A549 (cell line): ENCODE measurements around the gene EDARADD. TPM values are rescaled to one million over a fixed set of nuclear protein-coding genes. Genes with fewer than 3 reads are reported as not detected.
A peak's percentile ranks its signal among the peaks of the same experiment; 100 is the strongest.

Experiments used
- ATAC-seq, 2 experiments: fragments of 200-7000 bp in 1 of 2; fragments of >200 bp in 1 of 2; cut with Nextera tagmentation in 1 of 2; cut with Tn5 transposase in 1 of 2; 3 replicates each; pipeline versions ENCODE4 v1.8.0 to v1.9.1; 2018 to 2020; ENCODE audit warnings: mild to moderate bottlenecking in 1 of 2, moderate library complexity in 1 of 2
- CTCF ChIA-PET: fragments of 300-600 bp; sonication (Branson Sonifier 250); formaldehyde crosslinking; extraction: SDS; loops from one replicate; lab custom pipeline; 2021; ENCODE audit warnings: antibody characterized with exemption, inconsistent platforms; lab: Yijun Ruan, JAX
- POLR2A ChIA-PET: fragments of 350-600 bp; formaldehyde crosslinking; extraction: SDS; loops from one replicate; lab custom pipeline; 2021; ENCODE audit warnings: antibody characterized with exemption, inconsistent platforms; lab: Yijun Ruan, JAX
- DNase-seq, 2 experiments: peaks; one replicate each; pipeline versions ENCODE4 v3.0.0 to v3.0.0-alpha.2; 2011 to 2016; ENCODE audit warnings: low read depth in 1 of 2, low spot score in 1 of 2
- FAIRE-seq: peaks from 2 replicates; lab custom pipeline; 2011; peaks lifted over from hg19 to GRCh38; lab: Jason Lieb, UNC
- H3K27ac ChIP-seq, 2 experiments: fragments of >200 bp; sonication (Bioruptor Twin); formaldehyde crosslinking; 3 replicates each; pipeline ENCODE4 v1.5.1; 2016 to 2017
- H3K4me1 ChIP-seq: fragments of >200 bp; sonication (Bioruptor Twin); formaldehyde crosslinking; 3 replicates; pipeline ENCODE4 v1.6.1; 2016
- H3K4me2 ChIP-seq: fragments of >200 bp; sonication (Bioruptor Twin); formaldehyde crosslinking; 3 replicates; pipeline ENCODE4 v1.6.1; 2016
- H3K4me3 ChIP-seq: fragments of >200 bp; sonication (Bioruptor Twin); formaldehyde crosslinking; 3 replicates; pipeline ENCODE4 v1.5.1; 2016
- H3K9me3 ChIP-seq: fragments of >200 bp; sonication (Bioruptor Twin); formaldehyde crosslinking; 3 replicates; pipeline ENCODE4 v1.6.1; 2016
- CEBPB ChIP-seq, 2 experiments: fragments of >200 bp in 1 of 2; sonication (Bioruptor Twin) in 1 of 2; formaldehyde crosslinking in 1 of 2; IDR thresholded peaks; 2 replicates each; pipeline ENCODE4 v1.6.1; 2012 to 2016
- EHF ChIP-seq: fragments of 250-450 bp; sonication (Bioruptor Pico); IDR thresholded peaks from 2 replicates; pipeline ENCODE4 v1.5.0; 2020; ENCODE audit warnings: mild to moderate bottlenecking
- FOSB ChIP-seq: fragments of 250-450 bp; sonication (Bioruptor Pico); IDR thresholded peaks from 2 replicates; pipeline ENCODE4 v1.5.0; 2020; ENCODE audit warnings: mild to moderate bottlenecking, moderate library complexity
- FOSL2 ChIP-seq, 2 experiments: fragments of 450-650 bp in 1 of 2; fragments of >200 bp in 1 of 2; sonication (Bioruptor Twin) in 1 of 2; formaldehyde crosslinking; IDR thresholded peaks; 2 replicates each; pipeline versions ENCODE4 v1.5.0 to v1.6.1; 2016 to 2020; ENCODE audit warnings: mild to moderate bottlenecking in 1 of 2, moderate library complexity in 1 of 2
- FOXS1 ChIP-seq: fragments of 250-450 bp; sonication (Bioruptor Pico); IDR thresholded peaks from 2 replicates; pipeline ENCODE4 v1.5.0; 2020; ENCODE audit warnings: mild to moderate bottlenecking, moderate library complexity
- GATA3 ChIP-seq: IDR thresholded peaks from 2 replicates; pipeline ENCODE4 v1.6.1; 2012; ENCODE audit warnings: borderline replicate concordance
- HOXA7 ChIP-seq: fragments of 250-450 bp; sonication (Bioruptor Pico); IDR thresholded peaks from 2 replicates; pipeline ENCODE4 v1.5.0; 2020; ENCODE audit warnings: mild to moderate bottlenecking, moderate library complexity
- HOXB5 ChIP-seq: fragments of 250-450 bp; sonication (Bioruptor Pico); IDR thresholded peaks from 2 replicates; pipeline ENCODE4 v1.5.0; 2020; ENCODE audit warnings: mild to moderate bottlenecking, moderate library complexity
- JUNB ChIP-seq: fragments of >200 bp; sonication (Bioruptor Twin); formaldehyde crosslinking; IDR thresholded peaks from 2 replicates; pipeline ENCODE4 v1.6.1; 2016
- KDM1A ChIP-seq: fragments of 200-600 bp; sonication (generic); IDR thresholded peaks from 2 replicates; pipeline ENCODE4 v1.6.1; 2016; ENCODE audit warnings: low read depth, mild to moderate bottlenecking
- MAZ ChIP-seq: fragments of 150-350 bp; IDR thresholded peaks from 2 replicates; pipeline ENCODE4 v1.6.1; 2014; ENCODE audit warnings: antibody characterized with exemption, low read depth, low read length, borderline replicate concordance
- NR3C1 ChIP-seq: fragments of >200 bp; sonication (Bioruptor Twin); formaldehyde crosslinking; IDR thresholded peaks from 3 replicates; pipeline ENCODE4 v1.6.1; 2017
- PHF8 ChIP-seq: fragments of 200-600 bp; sonication (generic); IDR thresholded peaks from 2 replicates; pipeline ENCODE4 v1.6.1; 2016; ENCODE audit warnings: low read depth, mild to moderate bottlenecking, antibody characterized with exemption, moderate library complexity, borderline replicate concordance
- POLR2A ChIP-seq: IDR thresholded peaks from 2 replicates; pipeline ENCODE4 v1.6.1; 2012; ENCODE audit warnings: mild to moderate bottlenecking, low read length
- RARB ChIP-seq: fragments of 250-450 bp; sonication (Bioruptor Pico); IDR thresholded peaks from 2 replicates; pipeline ENCODE4 v1.8.0; 2021; ENCODE audit warnings: mild to moderate bottlenecking, moderate library complexity
- TP53 ChIP-seq: fragments of 250-450 bp; sonication (Bioruptor Pico); IDR thresholded peaks from 2 replicates; pipeline ENCODE4 v1.5.0; 2021; ENCODE audit warnings: mild to moderate bottlenecking, moderate library complexity
- ZNF302 ChIP-seq: fragments of 250-450 bp; sonication (Bioruptor Pico); IDR thresholded peaks from 2 replicates; pipeline ENCODE4 v1.9.0; 2021; ENCODE audit warnings: inconsistent platforms, mild to moderate bottlenecking, moderate library complexity
- WGBS: methylation state at CpG from one replicate; pipeline ENCODE4 v1.1.6; 2017; ENCODE audit errors: missing lambda C conversion rate; 5-methylcytosine and 5-hydroxymethylcytosine counted together
- polyA plus RNA-seq, 4 experiments: library from polyadenylated mRNA; depleted of rRNA in 3 of 4; stranded (reverse); fragments of >200 nt; fragmentation: RNase III in 1 of 4; extraction: RNeasy Plus Mini Kit Qiagen cat#74134 plus additional on column Dnase treatment in 1 of 4; gene quantifications; 2 replicates in 3 of 4; 3 replicates in 1 of 4; pipeline ENCODE4 v1.2.3, GENCODE V29; 2011 to 2017
- TF ChIP-seq, protein P1 (sequence below): fragments of 450-650 bp; IDR thresholded peaks from 2 replicates; pipeline ENCODE4 v1.6.1; 2014; ENCODE audit warnings: antibody characterized with exemption
- TF ChIP-seq, protein P2 (sequence below): IDR thresholded peaks from 2 replicates; pipeline ENCODE4 v1.6.1; 2012; ENCODE audit warnings: low read depth, borderline replicate concordance
- TF ChIP-seq, protein P3 (sequence below): IDR thresholded peaks from 2 replicates; pipeline ENCODE4 v1.6.1; 2012
- TF ChIP-seq, protein P4 (sequence below): fragments of 250-450 bp; sonication (Bioruptor Pico); IDR thresholded peaks from 2 replicates; pipeline ENCODE4 v1.5.0; 2021; ENCODE audit warnings: mild to moderate bottlenecking, moderate library complexity, borderline replicate concordance
- TF ChIP-seq, protein P5 (sequence below): fragments of 150-350 bp; IDR thresholded peaks from 2 replicates; pipeline ENCODE4 v1.6.1; 2014; ENCODE audit warnings: low read depth, mild to moderate bottlenecking, low read length
- TF ChIP-seq, protein P6 (sequence below): fragments of 200-600 bp; sonication (generic); IDR thresholded peaks from 2 replicates; pipeline ENCODE4 v1.6.1; 2016; ENCODE audit warnings: antibody characterized with exemption, mild to moderate bottlenecking, moderate library complexity

Gene EDARADD
- polyA plus RNA-seq, 2 of the 4 experiments (the other 2 are of a cell fraction), result 2.1 to 5.8 TPM

DNA sequence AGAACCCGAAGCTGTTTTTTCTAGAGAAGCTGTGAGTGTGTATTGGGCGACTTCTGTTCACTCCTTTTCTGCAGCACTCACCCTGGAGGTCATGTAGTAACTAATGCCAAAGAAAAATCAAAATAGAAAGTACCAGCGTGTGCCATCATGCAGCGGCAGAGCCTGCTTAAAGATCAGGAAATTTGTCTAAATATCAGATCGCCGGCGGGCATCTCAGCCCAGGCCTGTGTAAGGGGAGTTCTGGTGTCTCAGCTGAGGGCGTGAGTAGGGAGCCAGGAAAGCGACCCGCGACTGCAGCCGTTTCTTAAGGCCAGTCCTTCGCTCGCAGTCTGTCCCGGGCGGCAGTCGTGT, 768 bp downstream of the EDARADD start:
- WGBS, result 9% methylated on average over 8 of the region's 17 CpGs
- peak overlapping the region; percentile 69 for H3K4me3 ChIP-seq
- H3K4me1 ChIP-seq, result peaks cover 54% of the 10 kb centered on the region
- TF ChIP-seq, protein P1, sequence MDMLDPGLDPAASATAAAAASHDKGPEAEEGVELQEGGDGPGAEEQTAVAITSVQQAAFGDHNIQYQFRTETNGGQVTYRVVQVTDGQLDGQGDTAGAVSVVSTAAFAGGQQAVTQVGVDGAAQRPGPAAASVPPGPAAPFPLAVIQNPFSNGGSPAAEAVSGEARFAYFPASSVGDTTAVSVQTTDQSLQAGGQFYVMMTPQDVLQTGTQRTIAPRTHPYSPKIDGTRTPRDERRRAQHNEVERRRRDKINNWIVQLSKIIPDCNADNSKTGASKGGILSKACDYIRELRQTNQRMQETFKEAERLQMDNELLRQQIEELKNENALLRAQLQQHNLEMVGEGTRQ, result no peak
- TF ChIP-seq KDM1A (no peak), PHF8 (no peak), FOSB (CRISPR knock-in tag) (no peak), CEBPB (IDR thresholded peaks at IDR 0.05) (no peak), GATA3 (no peak), EHF (no peak), FOSL2 (IDR thresholded peaks at IDR 0.05) (no peak), FOSL2 (CRISPR knock-in tag; IDR thresholded peaks at IDR 0.05) (no peak), JUNB (no peak), ZNF302 (CRISPR knock-in tag) (no peak), HOXB5 (no peak), TP53 (CRISPR knock-in tag) (no peak), MAZ (no peak), FOXS1 (no peak)
- TF ChIP-seq, protein P2, sequence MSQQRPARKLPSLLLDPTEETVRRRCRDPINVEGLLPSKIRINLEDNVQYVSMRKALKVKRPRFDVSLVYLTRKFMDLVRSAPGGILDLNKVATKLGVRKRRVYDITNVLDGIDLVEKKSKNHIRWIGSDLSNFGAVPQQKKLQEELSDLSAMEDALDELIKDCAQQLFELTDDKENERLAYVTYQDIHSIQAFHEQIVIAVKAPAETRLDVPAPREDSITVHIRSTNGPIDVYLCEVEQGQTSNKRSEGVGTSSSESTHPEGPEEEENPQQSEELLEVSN, result no peak
- TF ChIP-seq, protein P3, sequence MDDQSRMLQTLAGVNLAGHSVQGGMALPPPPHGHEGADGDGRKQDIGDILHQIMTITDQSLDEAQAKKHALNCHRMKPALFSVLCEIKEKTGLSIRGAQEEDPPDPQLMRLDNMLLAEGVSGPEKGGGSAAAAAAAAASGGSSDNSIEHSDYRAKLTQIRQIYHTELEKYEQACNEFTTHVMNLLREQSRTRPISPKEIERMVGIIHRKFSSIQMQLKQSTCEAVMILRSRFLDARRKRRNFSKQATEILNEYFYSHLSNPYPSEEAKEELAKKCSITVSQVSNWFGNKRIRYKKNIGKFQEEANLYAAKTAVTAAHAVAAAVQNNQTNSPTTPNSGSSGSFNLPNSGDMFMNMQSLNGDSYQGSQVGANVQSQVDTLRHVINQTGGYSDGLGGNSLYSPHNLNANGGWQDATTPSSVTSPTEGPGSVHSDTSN, result no peak
- TF ChIP-seq, protein P4, sequence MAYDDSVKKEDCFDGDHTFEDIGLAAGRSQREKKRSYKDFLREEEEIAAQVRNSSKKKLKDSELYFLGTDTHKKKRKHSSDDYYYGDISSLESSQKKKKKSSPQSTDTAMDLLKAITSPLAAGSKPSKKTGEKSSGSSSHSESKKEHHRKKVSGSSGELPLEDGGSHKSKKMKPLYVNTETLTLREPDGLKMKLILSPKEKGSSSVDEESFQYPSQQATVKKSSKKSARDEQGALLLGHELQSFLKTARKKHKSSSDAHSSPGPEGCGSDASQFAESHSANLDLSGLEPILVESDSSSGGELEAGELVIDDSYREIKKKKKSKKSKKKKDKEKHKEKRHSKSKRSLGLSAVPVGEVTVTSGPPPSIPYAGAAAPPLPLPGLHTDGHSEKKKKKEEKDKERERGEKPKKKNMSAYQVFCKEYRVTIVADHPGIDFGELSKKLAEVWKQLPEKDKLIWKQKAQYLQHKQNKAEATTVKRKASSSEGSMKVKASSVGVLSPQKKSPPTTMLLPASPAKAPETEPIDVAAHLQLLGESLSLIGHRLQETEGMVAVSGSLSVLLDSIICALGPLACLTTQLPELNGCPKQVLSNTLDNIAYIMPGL (CRISPR knock-in tag), result no peak
- TF ChIP-seq, protein P5, sequence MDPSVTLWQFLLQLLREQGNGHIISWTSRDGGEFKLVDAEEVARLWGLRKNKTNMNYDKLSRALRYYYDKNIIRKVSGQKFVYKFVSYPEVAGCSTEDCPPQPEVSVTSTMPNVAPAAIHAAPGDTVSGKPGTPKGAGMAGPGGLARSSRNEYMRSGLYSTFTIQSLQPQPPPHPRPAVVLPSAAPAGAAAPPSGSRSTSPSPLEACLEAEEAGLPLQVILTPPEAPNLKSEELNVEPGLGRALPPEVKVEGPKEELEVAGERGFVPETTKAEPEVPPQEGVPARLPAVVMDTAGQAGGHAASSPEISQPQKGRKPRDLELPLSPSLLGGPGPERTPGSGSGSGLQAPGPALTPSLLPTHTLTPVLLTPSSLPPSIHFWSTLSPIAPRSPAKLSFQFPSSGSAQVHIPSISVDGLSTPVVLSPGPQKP, result no peak
- TF ChIP-seq, all 56 proteins: peak for 0
- no peak for FAIRE-seq
- no peaks in the 10 kb centered on the region for H3K9me3 ChIP-seq
- H3K27ac ChIP-seq, result peak overlapping the region; percentile 72 to 83
- DNase-seq, result peak in 1 of 2 experiments; percentile 36
- peak overlapping the region; percentile 79 for H3K4me2 ChIP-seq
- ChIA-PET CTCF (interaction anchor here (0.5 to 1.1 kb wide), 2 partner anchors 57 to 936 kb away, joined by 3 to 4 read pairs; no protein-coding TSS in a partner anchor), POLR2A (interaction anchor here (1.3 kb wide), 1 partner anchor 113 kb away, joined by 3 read pairs; the partner anchor contains the start of gene ERO1B)
- ATAC-seq, result peak in 1 of 2 experiments; percentile 70; a peak in 2 of 6 replicates

DNA sequence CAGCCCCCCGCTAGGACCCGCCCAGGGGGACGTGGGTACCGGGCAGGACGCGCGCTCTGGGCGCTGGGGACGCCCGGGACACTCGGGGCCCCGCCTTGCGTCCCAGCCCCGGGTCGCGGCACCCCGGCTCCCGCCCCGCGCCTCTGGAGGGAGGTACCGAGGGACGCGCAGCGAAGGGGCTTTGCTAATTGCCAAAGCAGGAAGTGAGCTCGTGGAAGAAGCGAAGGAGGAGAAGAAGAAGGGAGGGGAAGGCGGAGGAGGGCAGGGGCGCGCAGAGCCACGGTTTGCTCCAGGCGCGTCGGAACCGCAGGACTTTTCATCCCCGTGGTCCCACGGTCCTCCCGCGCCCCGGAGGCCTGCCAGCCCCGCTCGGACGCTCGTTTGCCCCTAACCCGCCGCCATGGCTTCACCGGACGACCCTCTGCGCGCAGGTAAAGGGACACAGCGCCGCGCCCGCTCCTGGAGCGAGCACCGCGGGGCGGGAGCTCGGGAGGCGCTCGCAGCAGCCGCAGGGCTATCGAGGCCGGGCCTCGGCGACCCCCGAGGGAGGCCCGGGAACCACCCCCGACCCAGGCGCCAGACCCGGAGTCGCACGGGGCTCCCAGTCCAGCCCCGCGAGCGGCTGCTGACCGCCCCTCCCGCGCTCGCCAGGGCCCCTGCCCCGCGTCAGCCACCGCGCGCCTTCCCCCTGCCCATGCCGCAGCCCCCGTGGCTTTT, 1.3 kb downstream of the EDARADD start:
- DNase-seq, result peak in 1 of 2 experiments; percentile 40
- TF ChIP-seq HOXA7 (CRISPR knock-in tag) (no peak), NR3C1 (no peak), PHF8 (0 out of 2 replicates have a peak, but pooled peaks have one; percentile 45), RARB (CRISPR knock-in tag) (no peak), MAZ (no peak), POLR2A (peak; percentile 28; the same call in 1 of the 2 replicates)
- TF ChIP-seq, protein P6, sequence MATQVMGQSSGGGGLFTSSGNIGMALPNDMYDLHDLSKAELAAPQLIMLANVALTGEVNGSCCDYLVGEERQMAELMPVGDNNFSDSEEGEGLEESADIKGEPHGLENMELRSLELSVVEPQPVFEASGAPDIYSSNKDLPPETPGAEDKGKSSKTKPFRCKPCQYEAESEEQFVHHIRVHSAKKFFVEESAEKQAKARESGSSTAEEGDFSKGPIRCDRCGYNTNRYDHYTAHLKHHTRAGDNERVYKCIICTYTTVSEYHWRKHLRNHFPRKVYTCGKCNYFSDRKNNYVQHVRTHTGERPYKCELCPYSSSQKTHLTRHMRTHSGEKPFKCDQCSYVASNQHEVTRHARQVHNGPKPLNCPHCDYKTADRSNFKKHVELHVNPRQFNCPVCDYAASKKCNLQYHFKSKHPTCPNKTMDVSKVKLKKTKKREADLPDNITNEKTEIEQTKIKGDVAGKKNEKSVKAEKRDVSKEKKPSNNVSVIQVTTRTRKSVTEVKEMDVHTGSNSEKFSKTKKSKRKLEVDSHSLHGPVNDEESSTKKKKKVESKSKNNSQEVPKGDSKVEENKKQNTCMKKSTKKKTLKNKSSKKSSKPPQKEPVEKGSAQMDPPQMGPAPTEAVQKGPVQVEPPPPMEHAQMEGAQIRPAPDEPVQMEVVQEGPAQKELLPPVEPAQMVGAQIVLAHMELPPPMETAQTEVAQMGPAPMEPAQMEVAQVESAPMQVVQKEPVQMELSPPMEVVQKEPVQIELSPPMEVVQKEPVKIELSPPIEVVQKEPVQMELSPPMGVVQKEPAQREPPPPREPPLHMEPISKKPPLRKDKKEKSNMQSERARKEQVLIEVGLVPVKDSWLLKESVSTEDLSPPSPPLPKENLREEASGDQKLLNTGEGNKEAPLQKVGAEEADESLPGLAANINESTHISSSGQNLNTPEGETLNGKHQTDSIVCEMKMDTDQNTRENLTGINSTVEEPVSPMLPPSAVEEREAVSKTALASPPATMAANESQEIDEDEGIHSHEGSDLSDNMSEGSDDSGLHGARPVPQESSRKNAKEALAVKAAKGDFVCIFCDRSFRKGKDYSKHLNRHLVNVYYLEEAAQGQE, result no peak
- TF ChIP-seq, all 56 proteins: peak for 2
- Histone ChIP-seq H3K4me2 (peak overlapping the region; percentile 79), H3K4me3 (peak overlapping the region; percentile 69), H3K27ac (peak overlapping the region; percentile 72 to 83), H3K4me1 (peaks cover 59% of the 10 kb centered on the region), H3K9me3 (no peaks in the 10 kb centered on the region)
- CTCF ChIA-PET, result interaction anchor here (0.5 to 1.4 kb wide), 3 partner anchors 25 to 936 kb away, joined by 3 to 4 read pairs (median 3); no protein-coding TSS in a partner anchor
- FAIRE-seq, result no peak
- 3% methylated on average over 25 of the region's 86 CpGs for WGBS
- ATAC-seq, result peak; percentile 65 to 71
- POLR2A ChIA-PET, result interaction anchor here (1.3 kb wide), 1 partner anchor 114 kb away, joined by 3 read pairs; the partner anchor contains the start of gene ERO1B
